VCaP (cell line): Measurements from ENCODE around the gene ATP8A1.

ENCODE experiments used
- H3K27ac ChIP-seq: fragments of 450-650 bp; 2 replicates; pipeline ENCODE4 v1.5.1; 2017
- TF ChIP-seq, protein P1 (sequence below): fragments of 450-650 bp; conservative IDR thresholded peaks from 2 replicates; pipeline ENCODE4 v1.5.1; 2017; ENCODE audit warnings: mild to moderate bottlenecking, moderate library complexity

ATP8A1 gene

DNA sequence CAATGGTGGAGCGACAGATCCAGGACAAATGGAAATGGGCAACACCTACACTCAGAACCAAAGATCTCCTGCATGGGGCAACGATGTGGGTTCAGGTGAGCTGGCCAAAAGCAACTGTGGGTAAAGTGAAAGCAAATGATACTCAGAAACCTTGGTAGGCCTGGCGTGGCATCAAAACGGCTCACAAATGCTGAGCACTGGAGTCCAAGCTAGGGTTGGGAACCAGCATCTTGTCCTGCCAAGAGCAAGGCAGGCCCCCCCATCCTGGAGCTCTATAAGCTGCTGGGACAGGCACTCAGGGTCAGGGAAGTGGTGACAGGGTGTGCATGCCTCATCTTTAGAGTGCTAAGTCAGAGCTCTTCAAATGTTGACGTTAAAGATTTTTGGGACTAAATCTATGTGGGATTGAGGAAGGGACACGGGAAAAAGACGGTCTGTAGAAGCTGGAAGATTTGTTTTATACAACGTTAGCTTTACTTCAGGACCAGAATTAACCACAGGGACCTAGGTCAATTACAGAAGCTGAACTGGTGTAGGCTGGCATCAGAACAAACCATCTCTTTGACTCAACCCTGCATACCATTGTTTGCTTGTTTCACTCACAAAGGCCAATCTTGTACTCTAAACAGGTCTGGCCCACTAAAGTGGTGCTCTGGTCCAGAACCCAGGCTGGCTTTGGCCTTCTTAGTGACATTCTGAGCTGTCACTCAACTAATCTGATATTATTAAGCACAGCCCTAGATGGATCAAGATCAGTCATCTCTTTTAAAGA is 10.7 kb downstream of the ATP8A1 start:
- H3K27ac ChIP-seq, result no peak overlapping the region
- TF ChIP-seq, protein P1, sequence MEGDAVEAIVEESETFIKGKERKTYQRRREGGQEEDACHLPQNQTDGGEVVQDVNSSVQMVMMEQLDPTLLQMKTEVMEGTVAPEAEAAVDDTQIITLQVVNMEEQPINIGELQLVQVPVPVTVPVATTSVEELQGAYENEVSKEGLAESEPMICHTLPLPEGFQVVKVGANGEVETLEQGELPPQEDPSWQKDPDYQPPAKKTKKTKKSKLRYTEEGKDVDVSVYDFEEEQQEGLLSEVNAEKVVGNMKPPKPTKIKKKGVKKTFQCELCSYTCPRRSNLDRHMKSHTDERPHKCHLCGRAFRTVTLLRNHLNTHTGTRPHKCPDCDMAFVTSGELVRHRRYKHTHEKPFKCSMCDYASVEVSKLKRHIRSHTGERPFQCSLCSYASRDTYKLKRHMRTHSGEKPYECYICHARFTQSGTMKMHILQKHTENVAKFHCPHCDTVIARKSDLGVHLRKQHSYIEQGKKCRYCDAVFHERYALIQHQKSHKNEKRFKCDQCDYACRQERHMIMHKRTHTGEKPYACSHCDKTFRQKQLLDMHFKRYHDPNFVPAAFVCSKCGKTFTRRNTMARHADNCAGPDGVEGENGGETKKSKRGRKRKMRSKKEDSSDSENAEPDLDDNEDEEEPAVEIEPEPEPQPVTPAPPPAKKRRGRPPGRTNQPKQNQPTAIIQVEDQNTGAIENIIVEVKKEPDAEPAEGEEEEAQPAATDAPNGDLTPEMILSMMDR, result no peak

DNA sequence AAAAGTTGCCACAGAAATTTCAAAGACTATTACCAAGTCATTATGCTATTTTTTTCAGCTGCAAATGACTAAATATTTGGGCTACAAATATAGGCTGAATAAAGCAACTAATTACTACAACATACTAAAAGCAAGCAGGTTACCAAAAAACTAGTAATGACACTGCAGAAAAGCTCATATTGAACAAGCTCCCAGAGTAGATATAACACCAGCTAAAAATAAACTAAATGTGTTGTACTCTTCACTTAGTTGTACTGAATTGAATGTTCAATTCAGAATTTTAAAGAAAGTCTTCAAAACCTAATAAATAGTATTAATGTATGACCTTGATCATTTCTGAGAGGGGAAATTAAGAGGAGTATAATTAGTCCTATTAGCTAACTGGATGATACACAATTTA is 12.0 kb downstream of the ATP8A1 start:
- TF ChIP-seq, protein P1, result no peak
- no peak overlapping the region for H3K27ac ChIP-seq

DNA sequence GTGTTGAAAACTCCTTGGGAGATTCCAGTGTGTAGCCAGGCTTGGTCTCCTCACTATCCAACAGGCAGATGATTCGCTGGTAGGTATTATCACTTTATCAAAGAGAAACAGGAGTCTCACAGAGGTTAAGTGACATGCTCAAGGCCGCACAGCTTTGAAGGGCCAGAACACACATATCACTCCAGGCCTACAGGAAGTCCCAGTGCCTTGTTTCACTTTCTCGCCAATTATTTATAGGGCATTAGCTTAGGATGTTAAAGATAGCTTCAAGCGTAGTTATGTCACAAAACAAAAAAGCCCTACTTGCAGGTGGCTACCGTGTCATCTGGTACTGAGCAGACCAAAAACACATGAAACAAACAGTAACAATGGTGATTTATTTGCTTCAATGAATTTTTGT is 13.2 kb downstream of the ATP8A1 start:
- no peak overlapping the region for H3K27ac ChIP-seq
- TF ChIP-seq, protein P1, result no peak

DNA sequence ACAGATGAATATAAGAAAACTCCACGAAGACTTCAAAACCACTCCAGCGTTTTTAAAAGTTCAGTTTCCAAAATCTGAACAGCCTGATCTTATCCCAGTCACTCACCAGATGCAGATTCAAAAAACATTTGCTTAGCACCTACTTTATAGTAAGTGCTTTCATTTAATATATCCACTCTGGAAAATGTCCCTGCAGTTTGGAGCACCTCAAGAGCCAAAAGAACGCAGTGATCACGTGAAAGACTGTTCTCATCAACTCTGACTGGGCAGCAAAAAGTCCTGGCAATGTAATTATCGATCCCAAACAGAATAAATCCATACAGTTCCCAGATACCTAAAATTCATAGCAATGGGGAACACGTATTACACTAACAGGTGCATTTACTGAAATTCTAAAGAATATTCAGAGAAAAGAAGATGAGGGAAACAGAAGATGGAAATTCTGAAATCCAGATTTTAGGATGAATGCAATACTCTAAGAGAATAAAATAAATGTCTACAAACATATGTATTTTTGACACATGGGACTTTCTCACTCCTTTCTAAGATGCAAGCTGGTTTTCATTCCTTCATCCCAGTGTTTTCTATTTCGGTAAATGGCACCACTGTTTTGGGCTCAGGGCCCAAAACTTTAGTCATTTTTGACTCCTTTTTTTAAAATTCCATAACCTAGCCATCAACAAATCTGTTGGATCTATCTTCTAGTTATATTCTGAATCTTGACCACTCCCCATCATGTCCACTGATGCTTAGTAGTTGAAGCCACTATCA is 13.9 kb downstream of the ATP8A1 start:
- TF ChIP-seq, protein P1, result no peak
- no peak overlapping the region for H3K27ac ChIP-seq

DNA sequence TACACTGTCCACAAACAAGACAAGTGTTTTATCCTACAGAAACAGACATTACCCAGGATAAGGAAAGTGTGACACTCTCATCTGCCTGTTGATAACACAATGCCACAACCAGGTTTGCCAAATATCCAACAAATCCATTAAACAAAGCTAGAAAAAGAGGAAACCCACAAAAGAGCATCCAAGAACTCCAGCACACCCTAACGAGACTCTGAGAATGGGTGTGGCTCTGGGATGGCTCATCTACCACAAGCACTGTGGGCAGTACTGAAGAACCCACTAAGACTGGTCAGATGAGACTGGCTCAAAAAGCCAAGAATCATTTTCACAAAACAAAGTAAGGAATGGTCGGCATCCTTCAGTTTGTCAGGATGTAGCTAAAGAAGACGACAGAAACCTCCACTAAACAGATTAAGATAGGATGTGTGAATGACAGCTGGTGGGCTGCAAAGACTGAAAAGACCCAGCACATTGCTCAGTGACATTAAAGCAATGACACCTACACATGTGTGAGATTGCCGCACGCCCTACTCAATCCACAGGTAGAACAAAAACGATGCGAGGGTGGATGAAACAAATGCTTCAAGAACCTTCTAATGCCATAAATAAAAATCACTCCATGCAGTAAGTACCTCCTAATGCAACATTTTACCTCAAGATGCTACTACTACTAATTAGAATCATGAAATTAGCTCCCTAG is 14.7 kb downstream of the ATP8A1 start:
- no peak overlapping the region for H3K27ac ChIP-seq
- TF ChIP-seq, protein P1, result no peak

DNA sequence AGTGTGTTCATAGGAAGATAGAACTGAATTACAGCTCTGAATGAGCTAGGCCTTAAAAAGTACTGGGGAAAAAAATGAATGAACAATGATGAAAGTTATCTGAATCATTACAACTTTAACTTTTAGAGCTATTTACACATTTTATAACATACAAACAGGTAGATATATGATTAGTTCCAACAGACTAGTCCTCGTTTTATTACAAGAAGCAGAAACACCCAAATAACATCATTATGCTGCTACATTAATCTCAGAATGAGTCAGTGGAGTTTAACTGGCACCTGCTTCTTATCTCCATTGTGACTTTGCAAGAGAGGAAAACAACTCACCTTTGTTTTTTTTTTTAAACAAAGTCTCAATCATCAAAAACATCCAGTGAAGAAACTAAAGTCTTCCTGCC is 15.2 kb downstream of the ATP8A1 start:
- H3K27ac ChIP-seq, result no peak overlapping the region
- TF ChIP-seq, protein P1, result no peak

DNA sequence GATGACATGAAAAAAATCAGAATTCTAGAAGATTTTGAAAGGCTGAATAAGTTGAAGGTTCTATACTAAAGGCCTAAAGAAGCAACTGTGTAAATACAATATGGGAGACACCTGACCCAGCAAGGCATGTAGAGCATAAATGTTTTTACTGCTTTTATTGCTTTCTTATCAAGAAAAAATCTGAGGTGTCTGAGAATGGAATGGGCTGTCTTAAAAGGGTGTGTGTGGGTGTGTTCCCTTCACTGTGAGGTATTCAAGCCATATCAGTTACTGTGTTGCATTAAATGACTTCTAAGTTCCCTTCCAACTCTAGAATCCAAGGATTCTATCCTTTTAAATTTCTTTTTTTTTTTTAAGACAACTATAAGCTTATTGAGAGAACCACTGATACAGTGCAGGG is 15.7 kb downstream of the ATP8A1 start:
- TF ChIP-seq, protein P1, result no peak
- H3K27ac ChIP-seq, result no peak overlapping the region
